ENCODE results near the gene PACS1.

DNA sequence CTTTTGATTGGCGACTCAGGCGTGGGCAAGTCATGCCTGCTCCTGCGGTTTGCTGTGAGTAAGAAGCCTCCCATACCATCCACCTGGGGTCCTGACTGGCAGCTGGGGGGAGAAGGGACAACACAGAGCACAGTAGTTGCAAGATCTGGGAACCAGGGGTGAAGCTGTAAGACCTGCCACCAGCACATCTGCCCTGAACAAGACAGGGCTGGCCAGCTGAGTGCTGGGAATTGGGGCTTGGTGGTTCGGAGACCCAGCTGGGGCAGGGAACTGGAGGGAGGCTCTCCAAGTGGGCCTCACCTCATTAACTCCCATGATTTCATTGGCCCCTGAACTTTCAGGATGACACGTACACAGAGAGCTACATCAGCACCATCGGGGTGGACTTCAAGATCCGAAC, 201.7 kb downstream of the PACS1 start:
- TF ChIP-seq, protein P1, sequence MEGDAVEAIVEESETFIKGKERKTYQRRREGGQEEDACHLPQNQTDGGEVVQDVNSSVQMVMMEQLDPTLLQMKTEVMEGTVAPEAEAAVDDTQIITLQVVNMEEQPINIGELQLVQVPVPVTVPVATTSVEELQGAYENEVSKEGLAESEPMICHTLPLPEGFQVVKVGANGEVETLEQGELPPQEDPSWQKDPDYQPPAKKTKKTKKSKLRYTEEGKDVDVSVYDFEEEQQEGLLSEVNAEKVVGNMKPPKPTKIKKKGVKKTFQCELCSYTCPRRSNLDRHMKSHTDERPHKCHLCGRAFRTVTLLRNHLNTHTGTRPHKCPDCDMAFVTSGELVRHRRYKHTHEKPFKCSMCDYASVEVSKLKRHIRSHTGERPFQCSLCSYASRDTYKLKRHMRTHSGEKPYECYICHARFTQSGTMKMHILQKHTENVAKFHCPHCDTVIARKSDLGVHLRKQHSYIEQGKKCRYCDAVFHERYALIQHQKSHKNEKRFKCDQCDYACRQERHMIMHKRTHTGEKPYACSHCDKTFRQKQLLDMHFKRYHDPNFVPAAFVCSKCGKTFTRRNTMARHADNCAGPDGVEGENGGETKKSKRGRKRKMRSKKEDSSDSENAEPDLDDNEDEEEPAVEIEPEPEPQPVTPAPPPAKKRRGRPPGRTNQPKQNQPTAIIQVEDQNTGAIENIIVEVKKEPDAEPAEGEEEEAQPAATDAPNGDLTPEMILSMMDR (IDR thresholded peaks at IDR 0.05), result no peak
- TF ChIP-seq EP300 (IDR thresholded peaks at IDR 0.05) (no peak), POLR2AphosphoS5 (IDR thresholded peaks at IDR 0.05) (no peak)
